Transverse colon (tissue), 4 donors: ENCODE results near the gene PDC. TPM values are rescaled to one million over a fixed set of nuclear protein-coding genes. Genes with fewer than 3 reads are reported as not detected.

Source experiments
- DNase-seq: peaks from one replicate; pipeline ENCODE4 v3.0.0-alpha.2; 2019
- H3K27ac ChIP-seq, 4 donors: fragments of 200-600 bp; sonication (generic); 2 replicates each; pipeline ENCODE4 v1.5.1; 2016 to 2018; ENCODE audit warnings: inconsistent platforms in 4 of 4
- H3K27me3 ChIP-seq: fragments of 200-600 bp; sonication (generic); 2 replicates; pipeline ENCODE4 v1.5.1; 2017; ENCODE audit warnings: inconsistent platforms
- H3K36me3 ChIP-seq, 4 donors: fragments of 200-600 bp; sonication (generic); 2 replicates each; pipeline ENCODE4 v1.5.1; 2017 to 2019; ENCODE audit warnings: inconsistent platforms in 4 of 4
- H3K4me1 ChIP-seq, 4 donors: fragments of 200-600 bp; sonication (generic); 2 replicates each; pipeline ENCODE4 v1.5.1; 2017 to 2020; ENCODE audit warnings: inconsistent platforms in 4 of 4
- H3K4me3 ChIP-seq, 4 donors: fragments of 200-600 bp; sonication (generic); 1 replicate in 1 of 4; 2 replicates in 3 of 4; pipeline versions ENCODE4 v1.5.1 to v1.6.1; 2017 to 2019; ENCODE audit warnings: inconsistent platforms in 4 of 4
- H3K9me3 ChIP-seq, 2 donors: fragments of 200-600 bp; sonication (generic); 2 replicates each; pipeline ENCODE4 v1.5.1; 2017 to 2019; ENCODE audit warnings: inconsistent platforms in 2 of 2
- CTCF ChIP-seq, 5 experiments: fragments of 200-600 bp in 3 of 5; fragments of 450-650 bp in 2 of 5; sonication (generic) in 3 of 5; IDR thresholded peaks; 1 replicate in 2 of 5; 2 replicates in 3 of 5; pipeline ENCODE4 v1.5.1; 2016 to 2017; ENCODE audit warnings: antibody characterized with exemption in 5 of 5, inconsistent platforms in 3 of 5, mild to moderate bottlenecking in 2 of 5, moderate library complexity in 1 of 5
- EP300 ChIP-seq: sonication (generic); formaldehyde crosslinking; IDR thresholded peaks from one replicate; pipeline ENCODE4 v1.6.1; 2017; ENCODE audit warnings: antibody characterized with exemption, low read depth
- POLR2A ChIP-seq: fragments of 450-650 bp; IDR thresholded peaks from one replicate; pipeline ENCODE4 v1.6.1; 2016; ENCODE audit warnings: antibody characterized with exemption, mild to moderate bottlenecking, moderate library complexity
- POLR2AphosphoS5 ChIP-seq, 3 donors: sonication (generic); formaldehyde crosslinking; IDR thresholded peaks; one replicate each; pipeline ENCODE4 v1.6.1; 2016; ENCODE audit warnings: antibody characterized with exemption in 3 of 3
- WGBS, 2 donors: methylation state at CpG; one replicate each; pipeline ENCODE4 v1.1.5; 2018; ENCODE audit warnings: low coverage in 1 of 2; 5-methylcytosine and 5-hydroxymethylcytosine counted together
- in situ Hi-C, 4 donors: fragments of 200-750 bp; cut with MboI; loops; one replicate each; pipeline versions ENCODE4 v1.15.0 to v1.15.1; 2017; ENCODE audit warnings: low sequenced_read_pairs in 3 of 4, low pct_ligation_motif_present in 1 of 4, low pct_unique_long_range_greater_than_20kb in 1 of 4
- intact Hi-C: fragments of 100-400 bp; cut with DNase I; formaldehyde crosslinking; loops from one replicate; pipeline ENCODE4 v1.15.1; 2023; ENCODE audit warnings: low total_unique reads
- total RNA-seq, 4 donors: library from RNA; depleted of rRNA; stranded (reverse); fragments of >200 nt; gene quantifications; one replicate each; pipeline ENCODE4 v1.1.0, GENCODE V29; 2016

Gene PDC
- total RNA-seq, 4 donors from 2014 or later, result not detected

- in situ Hi-C loops (no loop called here), intact Hi-C loops (no loop called here)
- Histone ChIP-seq H3K36me3 (no peaks in the 10 kb centered on the region), H3K4me3 (no peak overlapping the region), H3K27me3 (no peaks in the 10 kb centered on the region), H3K27ac (no peak overlapping the region), H3K4me1 (no peaks in the 10 kb centered on the region), H3K9me3 (no peaks in the 10 kb centered on the region)
- WGBS, 2 donors, result 67 to 75% methylated on average over 3 of the region's 3 CpGs
- DNase-seq, result no peak
- TF ChIP-seq EP300, result no peak
- TF ChIP-seq CTCF (IDR thresholded peaks at IDR 0.05), result no peak
- TF ChIP-seq POLR2A, result no peak
- TF ChIP-seq POLR2AphosphoS5 (IDR thresholded peaks at IDR 0.05), result no peak
These were observed 4.1 kb downstream of the PDC start for GRCh38 chr1:186456729-186457255.

GRCh38 chr1:186454981-186455380 lies 5.9 kb downstream of the PDC start:
- DNase-seq, result no peak
- H3K36me3 ChIP-seq, result no peaks in the 10 kb centered on the region
- WGBS, 2 donors, result 52 to 60% methylated on average over 3 of the region's 3 CpGs

DNA sequence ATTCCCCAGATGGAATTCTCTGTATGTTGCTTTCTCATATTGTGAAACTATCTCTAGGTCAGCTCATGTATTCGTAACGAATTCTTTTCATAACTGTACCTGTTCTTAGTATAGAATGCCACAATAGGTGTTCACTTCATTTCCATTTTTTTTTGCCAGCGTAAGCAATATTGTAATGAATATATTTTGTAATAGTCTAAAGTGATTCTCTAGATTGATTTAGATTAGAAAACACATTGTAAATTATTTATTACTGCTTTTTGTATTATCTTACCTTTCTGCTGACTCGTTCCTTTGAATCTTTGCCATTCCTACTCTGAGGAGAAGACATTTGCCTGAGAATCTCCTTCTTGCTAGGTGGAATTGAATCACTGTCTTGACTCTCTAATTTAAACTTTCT lies 14.8 kb downstream of the PDC start:
- no peaks in the 10 kb centered on the region for H3K9me3 ChIP-seq
- DNase-seq, result no peak
- 80 to 89% methylated on average over 4 of the region's 4 CpGs for WGBS, 2 donors
- H3K36me3 ChIP-seq, result no peaks in the 10 kb centered on the region
- no peaks in the 10 kb centered on the region for H3K27me3 ChIP-seq
- H3K4me3 ChIP-seq, result no peak overlapping the region
- no peaks in the 10 kb centered on the region for H3K4me1 ChIP-seq
- intact Hi-C loops, result no loop called here
- in situ Hi-C loops, result no loop called here
- TF ChIP-seq EP300 (no peak), POLR2AphosphoS5 (IDR thresholded peaks at IDR 0.05) (no peak), CTCF (IDR thresholded peaks at IDR 0.05) (no peak), POLR2A (no peak)
- no peak overlapping the region for H3K27ac ChIP-seq

More at GRCh38 chr1:186454981-186455380, 5.9 kb downstream of the PDC start:
- Histone ChIP-seq H3K9me3 (no peaks in the 10 kb centered on the region), H3K4me3 (no peak overlapping the region), H3K27me3 (no peaks in the 10 kb centered on the region), H3K4me1 (no peaks in the 10 kb centered on the region), H3K27ac (no peak overlapping the region)
- intact Hi-C loops (no loop called here), in situ Hi-C loops (no loop called here)
- TF ChIP-seq EP300, result no peak
- TF ChIP-seq CTCF (IDR thresholded peaks at IDR 0.05), result no peak

DNA sequence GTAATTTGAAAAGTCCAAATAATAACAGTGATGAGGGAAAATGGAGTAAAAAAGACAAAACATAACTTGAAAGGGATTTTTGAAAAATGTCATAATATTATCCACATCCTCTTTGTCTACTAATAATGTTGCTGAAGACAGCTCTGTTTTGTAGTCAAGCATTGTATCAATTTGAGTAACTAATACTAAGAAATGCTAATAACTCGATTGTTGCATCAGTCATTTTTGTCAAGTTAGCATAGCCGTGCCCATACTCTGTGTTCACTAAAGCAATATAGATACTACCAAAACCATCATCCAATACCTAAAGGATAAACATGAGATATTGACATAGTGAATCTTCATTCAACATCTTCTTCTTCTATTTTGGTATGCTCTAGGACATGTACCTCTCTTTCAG lies 17.3 kb downstream of the PDC start:
- intact Hi-C loops (no loop called here), in situ Hi-C loops (no loop called here)
- H3K27ac ChIP-seq, result no peak overlapping the region
- H3K27me3 ChIP-seq, result no peaks in the 10 kb centered on the region
- no peak overlapping the region for H3K4me3 ChIP-seq
- H3K4me1 ChIP-seq, result no peaks in the 10 kb centered on the region
- DNase-seq, result no peak
- no peaks in the 10 kb centered on the region for H3K9me3 ChIP-seq
- 80 to 81% methylated on average over 2 of the region's 2 CpGs for WGBS, 2 donors
- TF ChIP-seq CTCF (IDR thresholded peaks at IDR 0.05), result no peak
- TF ChIP-seq POLR2AphosphoS5 (IDR thresholded peaks at IDR 0.05), result no peak
- TF ChIP-seq POLR2A, result no peak
- TF ChIP-seq EP300, result no peak
- H3K36me3 ChIP-seq, result no peaks in the 10 kb centered on the region
